ENCODE results near the gene SHOC1.
"Not testable (repeated sequence)": the region's sequence is repeated elsewhere in the genome, so short reads cannot be mapped to it uniquely, and the experiment has no call there.

Gene SHOC1

DNA sequence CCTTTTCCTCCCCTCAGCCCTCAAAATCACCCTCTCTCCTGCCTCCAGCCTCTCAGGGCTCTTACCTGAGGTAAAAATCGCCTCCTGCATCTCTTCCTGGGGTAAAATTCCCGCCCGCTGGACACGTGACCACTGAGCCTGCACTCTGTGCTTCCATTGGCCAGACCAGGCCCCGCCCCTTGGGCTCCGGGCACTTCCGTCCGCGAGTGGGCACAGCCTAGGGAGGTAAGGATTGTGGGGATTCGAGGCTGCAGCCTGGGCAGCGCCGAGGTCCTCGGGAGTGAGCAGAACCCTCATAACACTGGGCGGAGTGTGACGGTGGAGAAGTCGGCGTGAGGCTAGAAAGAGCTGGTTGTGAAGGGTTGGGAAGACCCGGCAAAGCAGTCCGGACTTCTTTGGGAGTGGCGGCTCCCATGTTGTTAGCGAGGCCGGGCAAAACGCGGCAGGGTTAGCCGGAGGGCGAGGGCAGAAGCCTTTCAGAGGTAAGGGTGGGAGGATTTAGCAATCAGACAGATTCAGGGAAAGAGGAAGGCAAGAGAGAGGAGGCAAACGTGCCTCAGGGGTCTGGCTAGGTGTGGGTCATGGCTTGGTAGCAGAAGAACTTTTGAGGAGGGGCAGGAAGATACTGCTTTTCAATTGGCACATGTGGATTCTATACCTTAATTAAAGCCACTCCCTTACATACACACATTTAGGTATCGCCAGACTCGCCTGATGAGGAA lies at the start of gene SHOC1:
Gene SHOC1 (minus strand): TSS at position 103 of the 722 bp plus-strand sequence. CDS start 3,519 bp downstream, outside the sequence.
- DNase-seq (ENCODE audit: low read depth): no peak

DNA sequence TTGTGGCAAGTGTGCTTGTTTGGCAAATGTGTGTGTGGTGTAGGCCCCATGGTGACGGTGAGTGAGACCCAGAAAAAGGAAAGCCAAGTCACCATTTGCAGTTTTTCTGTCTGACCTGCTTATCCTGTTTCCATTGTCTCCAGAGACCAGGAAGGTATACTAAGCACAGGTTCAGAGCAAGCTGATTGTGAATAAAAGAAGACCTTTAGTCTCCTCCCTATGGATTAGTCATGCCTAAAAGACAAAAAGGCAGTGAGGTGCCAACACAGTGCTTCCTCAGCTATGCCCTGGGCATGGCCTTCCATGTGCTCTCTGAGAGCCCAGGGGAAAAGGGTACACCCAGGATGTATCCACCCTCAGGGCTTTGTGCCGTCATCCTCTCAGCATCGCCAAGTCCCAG lies 49.2 kb upstream of the SHOC1 start:
- DNase-seq (ENCODE audit: low read depth): no peak

DNA sequence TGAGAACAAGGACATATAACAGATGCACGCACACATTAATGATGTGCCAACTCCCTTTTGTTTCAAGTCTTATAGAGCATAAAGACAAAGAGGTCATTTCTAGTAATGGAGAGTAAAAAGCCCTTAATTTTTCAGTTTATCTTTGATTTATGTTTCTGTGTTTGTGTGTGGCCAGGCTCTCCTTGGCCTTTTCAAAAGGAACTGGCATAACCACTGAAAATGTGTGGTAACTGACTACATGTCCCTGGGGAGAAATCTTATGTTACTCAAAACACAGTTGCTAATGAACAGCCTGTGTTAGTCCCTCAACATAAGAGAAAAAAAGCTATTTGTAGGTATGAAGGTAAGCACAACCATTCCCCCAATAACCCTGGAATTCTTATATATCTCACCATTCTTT lies 47.6 kb upstream of the SHOC1 start:
- DNase-seq (ENCODE audit: low read depth): no peak

DNA sequence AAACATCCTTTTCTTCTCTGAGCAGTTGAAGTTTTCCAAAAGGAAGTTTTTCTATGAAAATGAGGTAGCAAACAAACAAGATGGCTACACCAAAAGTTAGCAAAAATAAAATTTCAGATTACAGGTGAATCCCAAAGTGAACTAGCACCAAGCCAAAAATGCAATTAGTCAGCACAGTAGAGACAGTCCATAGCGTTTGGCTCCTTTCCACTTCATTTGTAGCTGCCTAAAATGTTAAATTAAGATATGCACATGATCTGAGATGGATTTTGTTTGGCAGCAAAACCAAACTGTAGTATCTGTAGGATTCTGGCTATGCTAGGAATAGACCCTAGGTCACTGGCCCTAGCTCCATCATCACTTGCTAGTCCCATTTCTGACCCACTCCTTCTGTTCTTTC lies 45.7 kb upstream of the SHOC1 start:
- DNase-seq (ENCODE audit: low read depth): no peak

DNA sequence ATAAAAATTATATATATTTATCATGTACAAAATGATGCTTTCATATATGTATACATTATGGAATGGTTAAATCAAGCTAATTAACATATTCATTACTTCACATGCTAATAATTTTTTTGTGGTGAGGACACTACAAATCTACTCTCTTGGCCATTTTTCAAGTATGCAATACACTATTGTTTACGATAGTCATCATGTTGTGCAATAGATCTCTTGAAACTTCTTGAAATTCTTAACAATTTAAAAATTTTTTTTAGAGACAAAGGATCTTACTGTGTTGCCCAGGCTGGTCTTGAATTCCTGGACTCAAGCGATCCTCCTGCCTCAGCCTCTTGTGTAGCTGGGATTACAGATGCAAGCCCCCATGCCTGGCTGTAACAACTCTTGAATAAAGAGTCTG lies 45.2 kb upstream of the SHOC1 start:
- no peak for DNase-seq (ENCODE audit: low read depth)

DNA sequence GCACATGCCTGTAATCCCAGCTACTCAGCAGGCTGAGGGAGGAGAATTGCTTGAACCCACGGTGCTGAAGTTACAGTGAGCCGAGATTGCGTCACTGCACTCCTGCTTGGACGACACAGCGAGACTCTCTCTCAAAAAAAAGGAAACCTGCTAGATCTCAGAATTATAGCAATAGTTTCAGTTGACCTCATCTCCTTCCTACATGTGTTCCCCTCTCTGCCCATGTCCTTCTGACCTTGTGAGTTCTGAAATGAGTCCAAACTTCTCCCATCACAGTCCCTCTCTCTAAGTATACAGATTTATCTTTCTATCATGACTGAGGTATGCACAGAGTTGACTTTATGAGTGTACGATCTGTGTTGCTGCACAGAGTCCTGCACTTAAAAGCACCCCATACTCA lies 44.6 kb upstream of the SHOC1 start:
- DNase-seq (ENCODE audit: low read depth): no peak

DNA sequence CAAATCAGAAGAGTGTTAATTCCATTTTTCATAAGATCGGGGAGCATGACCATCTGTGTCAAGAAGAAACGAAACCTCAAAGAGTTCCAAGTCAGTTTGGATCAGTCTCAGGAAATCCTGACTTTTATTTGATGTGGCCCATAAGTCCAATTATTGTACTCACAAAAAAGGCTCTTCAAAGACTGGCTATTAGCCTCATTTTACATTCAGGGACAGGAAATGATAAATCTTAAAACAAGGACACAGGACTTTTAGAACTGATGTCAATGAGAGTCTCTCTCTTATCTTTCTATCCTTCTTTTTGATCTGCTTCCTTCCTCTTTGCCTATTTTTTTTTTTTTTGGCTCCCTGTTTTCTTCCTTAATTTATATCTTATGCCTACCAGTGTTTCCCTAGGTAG lies 43.7 kb upstream of the SHOC1 start:
- no peak for DNase-seq (ENCODE audit: low read depth)

DNA sequence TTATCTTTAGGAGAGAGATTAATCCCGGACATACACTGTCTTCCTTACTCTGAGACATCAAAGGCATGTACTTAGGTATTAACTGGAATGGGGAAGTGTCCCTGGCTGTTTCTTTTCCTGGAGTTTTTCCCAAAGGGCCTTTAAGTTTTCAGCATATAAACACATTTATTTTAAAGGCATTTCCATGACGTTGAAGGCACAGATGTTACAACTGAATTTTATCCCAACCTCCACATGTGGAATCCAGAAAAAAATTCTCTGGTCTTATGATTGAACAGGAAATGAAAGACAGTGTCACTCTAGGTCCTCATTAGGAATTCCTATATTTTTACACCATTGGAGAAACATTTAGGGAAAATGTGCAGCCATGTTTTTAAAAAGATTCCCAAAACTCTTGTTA lies 41.6 kb upstream of the SHOC1 start:
- no peak for DNase-seq (ENCODE audit: low read depth)

DNA sequence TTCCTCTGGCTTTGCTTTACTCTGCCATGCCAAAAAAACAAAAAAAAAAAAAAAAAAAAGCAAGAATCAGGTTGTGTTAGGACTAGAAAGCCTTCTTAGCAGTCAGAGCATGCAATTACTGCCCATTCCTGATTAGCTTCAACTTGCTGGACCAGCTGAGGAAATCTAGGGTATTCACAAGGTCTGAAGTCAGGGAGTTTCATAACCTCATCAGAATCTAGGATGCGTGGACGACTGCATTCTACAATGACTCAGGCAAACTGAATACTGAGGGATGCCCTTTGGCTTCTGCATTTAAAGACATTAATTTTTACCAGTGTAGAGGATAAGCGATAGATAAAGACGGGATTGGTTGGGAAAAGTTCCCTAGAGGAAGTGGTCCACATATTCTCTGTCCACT lies 39.2 kb upstream of the SHOC1 start:
- DNase-seq (ENCODE audit: low read depth): no peak

DNA sequence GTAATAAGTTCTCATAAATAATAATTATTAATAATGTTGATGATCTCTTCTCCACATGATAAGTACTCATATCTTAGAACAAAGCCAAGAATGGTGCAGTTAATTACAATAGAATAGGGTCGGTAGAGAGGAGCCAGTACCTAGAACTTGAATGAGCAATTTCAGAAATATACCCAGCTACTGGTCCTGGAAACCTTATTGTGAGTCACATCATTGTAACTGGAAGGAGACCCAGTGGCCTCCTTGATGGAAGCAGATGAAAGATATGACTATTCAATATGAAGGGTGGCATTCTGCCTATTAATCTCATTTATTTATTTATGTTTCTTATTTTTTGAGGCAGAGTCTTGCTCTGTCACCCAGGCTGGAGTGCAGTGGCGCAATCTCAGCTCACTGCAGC lies 37.7 kb upstream of the SHOC1 start:
- no peak for DNase-seq (ENCODE audit: low read depth)

DNA sequence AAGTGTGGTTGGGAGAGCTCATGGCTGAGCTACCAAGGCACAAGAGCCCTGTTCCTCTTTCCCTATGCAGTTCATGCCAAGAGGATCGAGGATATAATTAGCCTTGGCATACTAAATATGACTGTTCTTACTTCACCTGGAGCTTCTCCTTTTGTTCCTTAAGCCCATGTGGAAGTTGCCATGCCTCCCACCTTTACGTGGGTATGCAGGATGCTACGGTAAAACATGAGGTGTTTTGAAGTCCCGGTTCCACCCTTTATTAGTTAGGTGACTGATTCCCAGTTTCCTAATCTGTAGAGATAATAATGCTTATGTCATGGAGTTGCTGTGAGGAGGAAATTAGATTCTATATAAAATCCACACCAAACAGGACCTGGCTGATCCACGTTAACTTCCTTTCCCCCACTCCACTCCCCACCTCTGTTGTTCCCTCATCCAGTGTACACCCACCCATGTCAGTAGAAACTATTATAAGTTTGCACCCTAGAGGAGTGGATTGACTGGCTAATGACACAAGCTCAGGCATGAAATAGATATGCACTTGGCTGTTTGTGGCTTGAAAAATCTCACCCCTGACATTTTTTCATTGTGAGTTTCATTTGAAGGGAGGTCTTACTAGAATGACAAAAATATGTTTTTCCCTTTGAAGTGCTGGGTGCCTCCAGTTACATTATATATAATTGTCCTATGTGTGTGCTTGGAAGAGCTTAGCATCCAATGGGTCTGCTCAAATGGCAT lies 36.8 kb upstream of the SHOC1 start:
- no peak for DNase-seq (ENCODE audit: low read depth)

DNA sequence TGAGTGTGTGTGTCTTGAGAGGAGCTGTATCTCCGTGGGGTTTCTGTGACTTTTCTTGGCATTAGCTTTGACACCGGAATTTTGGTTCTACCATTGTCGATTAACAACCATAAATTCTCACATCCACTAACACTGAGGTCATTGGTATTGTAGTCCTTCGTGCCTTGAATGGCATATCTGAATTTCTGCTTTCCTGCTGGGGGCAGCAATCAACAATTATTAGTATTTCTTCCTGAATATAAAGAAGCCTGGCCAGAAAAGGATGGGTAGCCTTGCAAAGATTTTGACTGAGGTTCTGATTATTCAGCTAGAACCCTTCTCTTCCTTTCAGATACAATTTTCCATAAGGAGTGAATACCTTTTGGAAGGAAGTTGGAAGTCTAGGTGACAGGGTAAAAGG lies 33.5 kb upstream of the SHOC1 start:
- no peak for DNase-seq (ENCODE audit: low read depth)

DNA sequence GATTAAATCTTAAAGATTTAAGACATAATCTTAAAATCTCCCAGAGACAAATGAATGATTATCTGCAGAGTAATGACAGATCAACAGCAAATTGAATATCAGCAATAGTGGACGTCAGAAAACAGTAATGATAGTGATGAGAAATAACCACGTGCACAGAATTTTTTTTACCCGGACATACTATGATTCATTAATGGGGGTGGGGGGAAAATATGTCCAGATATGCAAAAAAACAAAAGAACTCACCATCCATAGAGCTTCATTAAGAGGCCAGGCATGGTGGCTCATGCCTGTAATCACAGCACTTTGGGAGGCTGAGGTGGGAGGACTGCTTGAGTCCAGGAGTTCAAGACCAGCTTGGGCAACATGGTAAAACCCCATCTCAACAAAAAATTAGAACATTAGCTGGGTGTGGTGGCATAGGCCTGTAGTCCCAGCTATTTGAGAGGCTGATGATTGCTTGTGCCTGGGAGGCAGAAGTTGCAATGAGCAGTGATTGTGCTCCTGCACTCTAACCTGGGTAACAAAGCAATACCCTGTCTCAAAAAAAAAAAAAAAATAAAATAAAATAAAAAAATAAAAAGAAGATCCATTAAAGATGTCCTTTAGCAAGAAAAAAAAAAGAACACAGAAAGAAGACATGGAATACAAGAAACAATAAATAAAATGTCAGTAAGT lies 30.9 kb upstream of the SHOC1 start:
- no peak for DNase-seq (ENCODE audit: low read depth)

DNA sequence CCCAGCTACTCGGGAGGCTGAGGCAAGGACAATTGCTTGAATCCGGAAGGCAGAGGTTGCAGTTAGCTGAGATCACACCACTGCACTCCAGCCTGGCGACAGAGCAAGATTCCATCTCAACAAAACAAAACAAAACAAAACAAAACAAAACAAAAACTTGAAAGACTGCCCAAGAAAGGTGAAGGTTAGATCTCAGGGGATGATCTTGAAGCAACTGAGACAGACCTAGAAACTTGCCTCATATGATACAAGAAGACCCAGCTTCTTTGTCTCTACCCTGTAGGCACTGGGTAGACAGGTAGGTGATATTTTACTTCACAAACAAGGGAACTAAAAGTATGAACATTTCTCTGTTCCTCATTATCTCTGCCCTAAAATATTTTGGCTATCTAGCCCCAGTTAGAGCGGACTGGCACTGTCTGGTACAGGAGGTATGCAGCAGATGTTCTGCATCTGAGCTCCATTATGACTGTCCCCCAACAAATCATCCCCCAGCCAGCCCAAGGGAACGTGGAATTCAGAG lies 26.3 kb upstream of the SHOC1 start:
- no peak for DNase-seq (ENCODE audit: low read depth)

DNA sequence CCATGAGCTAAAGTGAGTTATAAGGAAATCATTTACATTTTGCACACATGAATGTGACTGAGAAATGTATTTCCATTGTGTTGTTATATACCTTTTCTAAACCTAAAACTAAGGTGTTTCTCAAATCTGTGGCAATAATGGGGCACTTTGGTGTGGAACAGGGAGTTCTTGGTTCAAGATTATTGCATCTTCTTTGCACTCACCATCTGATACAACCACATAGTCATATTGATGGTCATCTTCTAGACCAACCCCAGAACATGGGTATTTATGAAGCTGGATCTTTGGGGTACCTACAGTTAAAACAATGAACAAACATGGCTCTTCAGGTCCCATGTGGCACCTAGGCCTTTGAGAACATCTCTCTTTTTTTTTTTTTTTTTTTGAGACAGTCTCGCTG lies 24.6 kb upstream of the SHOC1 start:
- no peak for DNase-seq (ENCODE audit: low read depth)

DNA sequence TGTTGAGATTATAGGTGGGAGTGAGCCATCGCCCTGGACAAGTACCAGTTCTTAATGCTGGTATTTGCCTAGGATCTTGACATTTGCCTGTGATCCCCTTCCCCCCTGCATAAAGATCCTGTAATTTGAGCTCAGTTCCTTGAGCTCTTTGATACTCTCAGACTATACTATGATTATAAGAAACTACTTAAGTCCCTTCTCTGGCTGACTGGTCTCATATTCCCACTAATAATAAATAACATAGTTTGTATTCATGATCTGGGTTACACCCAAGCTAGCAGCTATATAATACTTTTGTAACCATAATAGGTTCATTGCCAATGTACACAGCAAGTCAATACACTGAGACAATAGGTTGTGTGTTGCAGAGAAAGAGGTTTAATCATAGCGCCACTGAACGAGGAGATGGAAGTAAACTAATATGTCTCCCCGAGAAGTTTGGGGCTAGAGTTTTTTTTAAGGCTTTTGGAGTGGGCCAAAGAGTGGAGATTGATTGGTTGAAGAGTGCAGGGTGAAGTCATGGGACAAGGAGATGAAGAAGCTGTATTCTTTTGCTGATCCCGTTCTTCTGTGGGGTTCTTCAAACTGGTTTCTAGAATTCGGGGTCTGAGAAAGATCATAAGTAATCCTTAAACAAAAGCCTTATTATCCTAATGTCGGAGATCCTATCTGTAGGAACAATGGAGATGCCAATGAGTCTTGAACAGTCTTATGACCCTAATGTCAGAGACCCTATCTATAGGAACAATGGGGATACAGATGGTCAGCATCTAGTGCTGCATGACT lies 20.7 kb upstream of the SHOC1 start:
- no peak for DNase-seq (ENCODE audit: low read depth)

DNA sequence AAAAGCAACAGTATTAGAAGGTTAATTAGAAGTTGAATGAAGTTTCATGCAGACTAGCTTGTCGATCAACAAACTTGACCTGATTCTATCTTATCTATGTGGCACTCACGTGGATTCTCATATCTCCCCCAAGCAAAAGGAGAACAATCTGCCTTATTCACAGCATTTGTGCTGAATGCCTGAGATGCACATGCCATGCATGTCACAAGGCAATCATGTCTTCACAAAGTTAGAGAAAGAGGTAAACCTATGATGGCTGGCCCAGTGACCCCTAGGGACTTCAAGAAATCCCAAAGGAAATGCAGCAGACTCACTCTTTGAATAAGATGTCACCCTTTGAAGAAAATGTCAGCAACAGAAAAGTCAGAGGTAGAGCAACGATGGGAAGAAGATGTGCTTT lies 17.6 kb upstream of the SHOC1 start:
- DNase-seq (ENCODE audit: low read depth): no peak

DNA sequence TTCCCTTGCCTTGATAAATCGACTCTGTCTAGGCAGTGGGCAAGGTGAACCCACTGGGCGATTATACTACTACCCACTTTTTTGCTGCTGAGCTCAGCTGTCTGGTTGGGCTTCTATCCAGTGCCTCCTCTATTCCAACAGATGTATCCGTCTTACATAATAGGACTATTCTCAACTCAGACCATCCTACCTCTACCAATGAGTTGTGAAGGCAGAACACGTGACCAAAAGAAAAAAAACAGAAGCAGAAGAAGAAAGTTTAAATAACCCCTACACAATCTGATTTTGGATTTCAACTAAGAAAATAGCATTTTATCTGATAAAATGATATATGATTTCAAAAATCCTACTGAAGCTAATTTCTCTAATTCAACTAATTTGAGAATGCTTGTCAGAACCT lies 16.2 kb upstream of the SHOC1 start:
- DNase-seq (ENCODE audit: low read depth): no peak

DNA sequence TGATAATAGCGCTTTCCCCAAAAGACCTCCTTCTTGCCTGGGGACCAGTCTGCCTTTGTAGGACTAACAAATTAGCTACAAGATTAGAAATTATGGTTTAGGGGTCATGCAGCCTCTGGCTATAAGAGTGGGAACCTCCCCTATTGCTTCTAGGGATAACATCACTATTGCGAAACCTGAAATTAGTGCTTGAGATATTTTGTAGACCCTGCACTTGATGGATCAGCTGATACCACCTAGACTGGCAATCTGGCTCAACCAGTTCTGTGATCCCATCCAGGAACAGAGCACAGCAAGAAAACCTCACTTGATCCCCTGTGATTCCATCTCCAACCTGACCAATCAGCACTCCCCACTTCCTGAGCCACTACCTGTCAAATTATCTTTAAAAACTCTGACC lies 15.7 kb upstream of the SHOC1 start:
- not testable (repeated sequence) for DNase-seq (ENCODE audit: low read depth)

DNA sequence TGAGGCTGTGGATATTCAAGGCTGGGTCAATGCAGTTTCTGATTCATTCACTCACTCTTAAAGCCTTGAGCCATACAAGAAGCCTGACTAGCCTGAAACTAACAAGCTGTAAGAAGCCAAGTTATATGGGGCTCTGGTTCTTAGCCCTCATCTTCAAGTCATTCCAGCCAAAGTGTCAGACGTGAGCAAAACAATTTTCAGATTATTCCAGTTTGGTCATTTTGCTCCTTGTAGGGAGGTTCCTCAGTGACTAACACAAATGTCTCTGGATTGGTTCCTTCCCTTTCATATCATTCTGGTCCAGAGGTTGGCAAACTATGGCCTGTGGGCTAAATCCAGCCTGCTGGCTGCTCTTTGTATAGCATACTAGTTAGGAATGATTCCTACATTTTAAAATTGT lies 12.5 kb upstream of the SHOC1 start:
- no peak for DNase-seq (ENCODE audit: low read depth)

DNA sequence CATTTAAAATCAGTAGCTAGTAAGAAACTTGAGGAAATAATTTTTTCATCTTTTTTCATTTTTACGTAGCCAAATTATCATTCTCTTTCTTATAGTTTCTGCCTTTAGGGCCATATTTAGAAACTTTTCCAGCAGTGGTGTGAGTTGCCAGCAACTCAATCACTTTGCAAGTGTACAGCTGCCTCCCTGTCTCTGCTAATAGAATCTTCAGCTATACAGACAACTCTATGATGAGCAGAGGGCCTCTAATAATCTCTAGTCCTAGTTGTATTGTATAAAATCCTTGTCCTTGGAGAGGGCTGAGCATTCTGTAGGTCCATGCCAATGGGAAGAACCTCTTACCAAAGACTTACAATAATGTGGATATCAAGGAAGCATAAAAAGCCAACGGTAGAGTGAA lies 11.5 kb upstream of the SHOC1 start:
- DNase-seq (ENCODE audit: low read depth): no peak

DNA sequence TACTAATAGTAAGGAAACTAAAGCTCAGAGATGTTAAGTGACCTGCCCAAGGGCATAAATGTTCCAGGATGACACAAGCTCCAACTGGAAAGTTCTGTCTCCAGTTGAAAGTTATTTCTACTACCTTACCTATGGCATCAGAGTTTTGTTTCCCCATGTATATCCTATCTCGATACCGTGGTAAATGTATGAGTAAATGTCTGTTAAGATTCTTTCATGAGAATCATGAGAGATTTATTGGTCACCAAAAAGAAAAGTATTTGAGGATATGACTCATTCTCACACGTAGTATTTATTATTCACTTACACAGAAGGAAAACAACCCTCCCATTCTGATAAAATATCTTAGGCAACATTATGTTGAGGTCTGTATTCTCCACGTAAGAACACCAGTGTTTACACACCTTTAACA lies 11.1 kb upstream of the SHOC1 start:
- DNase-seq (ENCODE audit: low read depth): peak; percentile 40

All from non-pigmented ciliary epithelial cell (primary cell).